Measurements from ENCODE around the gene KCMF1. TPM values are rescaled to one million over a fixed set of nuclear protein-coding genes. Genes with fewer than 3 reads are reported as not detected.

KCMF1 gene
- total RNA-seq, 8 experiments from 2014 or later = 28.9 to 54.3 (median 34.3) TPM

DNA sequence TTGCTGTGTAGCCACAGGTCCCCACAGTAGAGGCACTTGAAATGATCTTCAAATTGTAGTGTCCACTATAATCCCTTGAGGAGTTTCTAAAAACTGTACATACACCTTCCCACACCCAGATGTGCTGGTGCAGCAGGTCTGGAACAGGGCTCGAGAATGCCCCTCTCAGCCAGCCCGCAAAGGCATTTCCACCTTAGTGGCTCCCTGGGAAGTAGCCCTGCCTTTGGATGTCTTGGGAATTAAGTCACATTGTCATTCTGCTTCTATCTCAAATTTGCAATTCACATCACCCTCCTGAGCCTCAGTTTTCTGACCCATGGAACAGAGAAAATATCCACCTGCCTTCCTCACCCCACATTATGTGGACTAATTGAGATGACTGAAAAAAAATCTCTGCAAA is 118.0 kb downstream of the KCMF1 start:
- WGBS, 10 experiments = 20 to 75% methylated on average over 1 to 2 of the region's 2 CpGs; no CpG with 5 or more reads in 8 of the 10 experiments
- H3K4me3 ChIP-seq = no peak overlapping the region
- H3K27ac ChIP-seq = no peak overlapping the region
- in situ Hi-C loops (cut with MboI; ENCODE audit: low pct_unique_long_range_greater_than_20kb in 2 of 9, low sequenced_read_pairs in 9 of 9, unreplicated experiment in 9 of 9) = no loop called here
- no peaks in the 10 kb centered on the region for H3K4me1 ChIP-seq (replicated peaks in 1 of 2)
- no peak for ATAC-seq (replicated peaks in 6 of 8)

DNA sequence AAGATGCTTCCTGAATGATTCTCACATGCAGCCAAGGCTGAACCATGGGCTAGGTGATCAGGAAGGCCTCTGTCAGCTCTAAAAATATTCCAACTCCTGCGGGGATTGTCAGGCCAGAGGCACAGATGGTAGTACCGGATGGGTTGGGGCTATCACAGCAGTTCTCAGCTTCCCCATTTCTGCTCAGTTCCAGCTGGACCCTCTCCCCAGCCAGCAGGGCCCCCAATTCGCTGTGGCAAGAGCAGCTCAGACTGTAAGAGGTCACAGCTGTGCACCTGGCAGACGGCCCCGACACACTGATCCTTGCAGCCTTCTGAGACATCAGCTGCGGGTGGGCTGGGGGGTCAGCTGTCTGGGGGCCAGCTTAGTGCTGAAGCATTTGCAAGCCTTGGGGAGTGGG is 118.6 kb downstream of the KCMF1 start:
- Histone ChIP-seq H3K27ac (no peak overlapping the region), H3K4me3 (no peak overlapping the region), H3K4me1 (replicated peaks in 1 of 2) (no peaks in the 10 kb centered on the region)
- peak in 4 of 8 experiments; percentile 9 to 56 (median 46) for ATAC-seq (replicated peaks in 6 of 8)
- WGBS, 10 experiments = 0 to 80% (median 47%) methylated on average over 1 of the region's 6 CpGs; no CpG with 5 or more reads in 6 of the 10 experiments
- in situ Hi-C loops (cut with MboI; ENCODE audit: low pct_unique_long_range_greater_than_20kb in 2 of 9, low sequenced_read_pairs in 9 of 9, unreplicated experiment in 9 of 9) = no loop called here

DNA sequence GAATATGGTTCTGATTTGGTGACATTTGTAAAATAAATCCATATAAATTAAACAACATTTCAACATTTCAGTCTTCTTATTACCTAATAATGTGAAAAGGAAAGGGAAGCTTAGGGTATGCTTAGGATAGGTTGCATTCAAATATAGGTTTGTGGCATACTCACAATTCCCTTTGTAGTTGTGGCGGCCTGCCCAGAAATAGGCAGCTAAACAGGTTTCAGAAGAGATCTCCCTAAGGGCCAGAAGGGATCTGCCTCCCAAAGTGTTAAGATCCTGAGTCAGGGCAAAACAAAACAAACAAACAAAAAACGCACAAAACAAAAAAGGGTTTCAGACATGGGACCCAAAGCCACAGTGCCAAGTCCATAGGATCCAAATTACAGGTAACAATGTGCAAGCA is 120.9 kb downstream of the KCMF1 start:
- no peak for ATAC-seq (replicated peaks in 6 of 8)
- Histone ChIP-seq H3K4me3 (no peak overlapping the region), H3K27ac (no peak overlapping the region), H3K4me1 (replicated peaks in 1 of 2) (no peaks in the 10 kb centered on the region)
- in situ Hi-C loops (cut with MboI; ENCODE audit: low pct_unique_long_range_greater_than_20kb in 2 of 9, low sequenced_read_pairs in 9 of 9, unreplicated experiment in 9 of 9) = no loop called here
- WGBS, 10 experiments = 0 to 100% (median 71%) methylated on average over 1 to 2 of the region's 2 CpGs; no CpG with 5 or more reads in 2 of the 10 experiments

- in situ Hi-C loops (cut with MboI; ENCODE audit: low pct_unique_long_range_greater_than_20kb in 2 of 9, low sequenced_read_pairs in 9 of 9, unreplicated experiment in 9 of 9) = no loop called here
- WGBS, 10 experiments = 0 to 100% (median 60%) methylated on average over 1 of the region's 2 CpGs; no CpG with 5 or more reads in 3 of the 10 experiments
- no peak for ATAC-seq (replicated peaks in 6 of 8)
Measured at GRCh38 chr2:85095094-85095493, 124.1 kb downstream of the KCMF1 start.

DNA sequence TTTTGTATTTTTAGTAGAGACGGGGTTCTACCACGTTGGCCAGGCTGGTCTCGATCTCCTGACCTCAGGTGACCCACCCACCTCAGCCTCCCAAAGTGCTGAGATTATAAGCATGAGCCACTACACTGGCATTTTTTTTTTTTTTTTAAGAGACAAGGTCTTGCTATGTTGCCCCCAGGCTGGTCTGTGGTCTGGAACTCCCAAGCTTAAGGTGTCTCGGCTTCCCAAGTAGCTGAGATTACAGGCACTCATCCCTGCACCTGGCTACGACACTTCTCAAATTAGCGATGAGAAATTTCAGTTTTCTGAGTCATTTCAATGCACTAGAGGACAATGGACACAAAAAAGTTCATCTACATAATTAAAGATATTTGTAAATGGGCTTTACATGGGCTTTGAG is 125.7 kb downstream of the KCMF1 start:
- Histone ChIP-seq H3K27ac (no peak overlapping the region), H3K4me3 (no peak overlapping the region), H3K4me1 (replicated peaks in 1 of 2) (no peaks in the 10 kb centered on the region)
- ATAC-seq (replicated peaks in 6 of 8) = peak in 1 of 8 experiments; percentile 22
- 58 to 100% (median 86%) methylated on average over 1 to 6 of the region's 6 CpGs; no CpG with 5 or more reads in 1 of the 10 experiments for WGBS, 10 experiments
- in situ Hi-C loops (cut with MboI; ENCODE audit: low pct_unique_long_range_greater_than_20kb in 2 of 9, low sequenced_read_pairs in 9 of 9, unreplicated experiment in 9 of 9) = no loop called here

More at GRCh38 chr2:85095094-85095493, 124.1 kb downstream of the KCMF1 start:
- Histone ChIP-seq H3K27ac (no peak overlapping the region), H3K4me3 (no peak overlapping the region), H3K4me1 (replicated peaks in 1 of 2) (no peaks in the 10 kb centered on the region)

DNA sequence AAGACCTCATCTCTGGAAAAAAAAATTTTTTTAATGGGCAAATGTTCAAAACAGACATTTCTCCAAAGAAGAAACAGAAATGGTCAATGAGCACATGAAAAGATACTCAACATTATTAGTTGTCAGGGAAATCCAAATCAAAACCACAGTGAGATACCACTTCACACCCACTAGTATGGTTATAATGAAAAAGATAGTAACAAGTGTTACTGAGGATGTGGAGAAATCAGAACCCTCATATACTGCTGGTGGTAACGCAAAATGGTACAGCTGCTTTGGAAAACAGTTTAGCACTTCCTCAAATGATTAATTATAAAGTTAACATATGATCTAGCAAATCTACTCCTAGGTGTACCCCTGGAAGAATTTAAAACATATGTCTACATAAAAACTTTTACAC is 133.3 kb downstream of the KCMF1 start:
- 0 to 100% (median 100%) methylated on average over 1 of the region's 1 CpG; no CpG with 5 or more reads in 1 of the 10 experiments for WGBS, 10 experiments
- Histone ChIP-seq H3K27ac (no peak overlapping the region), H3K4me3 (no peak overlapping the region), H3K4me1 (replicated peaks in 1 of 2) (no peaks in the 10 kb centered on the region)
- in situ Hi-C loops (cut with MboI; ENCODE audit: low pct_unique_long_range_greater_than_20kb in 2 of 9, low sequenced_read_pairs in 9 of 9, unreplicated experiment in 9 of 9) = loop anchor here in 1 of 9 experiments (25.0 kb wide), 1 partner anchor 183 kb away; no protein-coding TSS in a partner anchor
- ATAC-seq (replicated peaks in 6 of 8) = no peak

GRCh38 chr2:85106489-85107180 is 135.7 kb downstream of the KCMF1 start:
- Histone ChIP-seq H3K4me1 (replicated peaks in 1 of 2) (no peaks in the 10 kb centered on the region), H3K4me3 (no peak overlapping the region), H3K27ac (no peak overlapping the region)
- peak in 3 of 8 experiments; percentile 55 to 97 (median 66) for ATAC-seq (replicated peaks in 6 of 8)
- in situ Hi-C loops (cut with MboI; ENCODE audit: low pct_unique_long_range_greater_than_20kb in 2 of 9, low sequenced_read_pairs in 9 of 9, unreplicated experiment in 9 of 9) = loop anchor here in 1 of 9 experiments (25.0 kb wide), 1 partner anchor 181 kb away; no protein-coding TSS in a partner anchor
- WGBS, 10 experiments = 11 to 95% (median 79%) methylated on average over 1 to 8 of the region's 8 CpGs

Other genes starting within 250 kb of the KCMF1 start
- gene TRABD2A, start 90.1 kb upstream of the KCMF1 start, total RNA-seq = 1 to 10 TPM in 6 of 8 experiments, under 1 TPM in 2; 0.65 to 5.4 (median 2.8) TPM
- 1,000 to 10,000 TPM in 7 of 8 experiments, 100 to 1,000 TPM in 1; 893 to 8,310 (median 6,733) TPM for gene TMSB10, start 65.5 kb upstream of the KCMF1 start, total RNA-seq
- 10 to 100 TPM in 1 of 8 experiments, 1 to 10 TPM in 7; 1.4 to 10.1 (median 3.4) TPM for gene TCF7L1, start 162.2 kb downstream of the KCMF1 start, total RNA-seq